Adrenal gland (tissue), 12 donors: ENCODE data around the gene NANP. TPM values are rescaled to one million over a fixed set of nuclear protein-coding genes. Genes with fewer than 3 reads are reported as not detected.
"Not testable (repeated sequence)": the region's sequence is repeated elsewhere in the genome, so short reads cannot be mapped to it uniquely, and the experiment has no call there.

ENCODE experiments used
- DNase-seq, 7 donors: peaks; one replicate each; pipeline ENCODE4 v3.0.0-alpha.2; 2019 to 2020
- H3K27ac ChIP-seq, 5 donors: fragments of 200-600 bp; sonication (generic) in 4 of 5; 1 replicate in 3 of 5; 2 replicates in 2 of 5; pipeline versions ENCODE4 v1.5.1 to v1.8.0; 2016 to 2020; ENCODE audit warnings: mild to moderate bottlenecking in 1 of 5
- H3K27me3 ChIP-seq: fragments of 200-600 bp; 2 replicates; pipeline ENCODE4 v1.8.0; 2021
- H3K36me3 ChIP-seq, 2 donors: fragments of 200-600 bp; replicated peaks in 1 of 2; 1 replicate in 1 of 2; 2 replicates in 1 of 2; pipeline versions ENCODE4 v1.5.1 to v1.8.0; 2018 to 2022
- H3K4me1 ChIP-seq, 2 donors: fragments of 200-600 bp; replicated peaks in 1 of 2; 1 replicate in 1 of 2; 2 replicates in 1 of 2; pipeline versions ENCODE4 v1.5.1 to v1.8.0; 2018 to 2021
- H3K4me3 ChIP-seq, 4 donors: fragments of 200-600 bp; sonication (generic) in 3 of 4; one replicate each; pipeline ENCODE4 v1.5.1; 2016 to 2018
- H3K9me3 ChIP-seq, 3 donors: fragments of 200-600 bp; sonication (generic) in 1 of 3; replicated peaks in 1 of 3; 1 replicate in 2 of 3; 2 replicates in 1 of 3; pipeline versions ENCODE4 v1.5.1 to v1.8.0; 2016 to 2021
- CTCF ChIP-seq, 6 experiments: fragments of 450-650 bp in 4 of 6; fragments of 200-600 bp in 2 of 6; sonication (generic) in 1 of 6; IDR thresholded peaks; 1 replicate in 5 of 6; 2 replicates in 1 of 6; pipeline versions ENCODE4 v1.5.1 to v1.8.0; 2016 to 2021; ENCODE audit warnings: antibody characterized with exemption in 6 of 6, mild to moderate bottlenecking in 2 of 6, moderate library complexity in 1 of 6
- POLR2A ChIP-seq, 2 donors: fragments of 450-650 bp; IDR thresholded peaks; one replicate each; pipeline ENCODE4 v1.6.1; 2017; ENCODE audit warnings: antibody characterized with exemption in 2 of 2, mild to moderate bottlenecking in 2 of 2, moderate library complexity in 1 of 2
- WGBS, 4 donors: extraction: QIAGEN DNeasy Blood & Tissue Kit in 2 of 4; methylation state at CpG; one replicate each; pipeline versions ENCODE4 v1.1.5 to v1.1.7; 2013 to 2017; 5-methylcytosine and 5-hydroxymethylcytosine counted together
- intact Hi-C, 2 donors: fragments of 100-400 bp; cut with DNase I; formaldehyde crosslinking; loops; one replicate each; pipeline versions ENCODE4 v1.14.1 to v1.15.0; 2022 to 2023
- polyA plus RNA-seq, 3 donors: library from polyadenylated mRNA; stranded (reverse); fragments of 200-250 nt in 2 of 3; fragments of 350-450 nt in 1 of 3; fragmentation: Illumina TruSeq in 1 of 3; extraction: RNeasy Lipid Tissue Mini Kit (QIAGEN cat#74804) in 1 of 3; gene quantifications; one replicate each; pipeline ENCODE4 v1.2.3, GENCODE V29; 2013 to 2014
- total RNA-seq, 9 donors: library from RNA; depleted of rRNA in 4 of 9; stranded (reverse); fragments of >200 nt in 4 of 9; fragments of 120-200 nt in 1 of 9; fragmentation: NEBNext Ultra II Directional in 1 of 9; extraction: Animal tissue kit (Norgen Biotek cat#: 25700) in 1 of 9; gene quantifications; one replicate each; pipeline versions ENCODE4 v1.1.0 to v1.2.4, GENCODE V29; 2013 to 2023
- donor health status: healthy with polysubstance abuse.
- donor health status: Bipolar disorder and iron deficiency.
- donor health status: DM: yes; HTN: yes; CAD: no.
- donor health status: DM: no; HTN: no; CAD: no.
- donor health status: DM: no; HTN: no; CAD: no.
- donor health status: DM: yes; HTN: yes; CAD: no.

NANP gene
- total and polyA plus RNA-seq, 12 donors: 1.8 to 13.6 (median 7.6) TPM

- no peak for TF ChIP-seq POLR2A (IDR thresholded peaks at IDR 0.05)
- TF ChIP-seq CTCF (IDR thresholded peaks at IDR 0.05): no peak
- H3K4me3 ChIP-seq: no peak overlapping the region
Measured at GRCh38 chr20:25668446-25668845, 44.6 kb upstream of the NANP start.

GRCh38 chr20:25659999-25660398 lies 36.2 kb upstream of the NANP start:
- intact Hi-C loops: no loop called here

More at GRCh38 chr20:25668446-25668845, 44.6 kb upstream of the NANP start:
- H3K27ac ChIP-seq: no peak overlapping the region
- DNase-seq: peak in 5 of 7 donors; percentile 24 to 63 (median 28)
- no peaks in the 10 kb centered on the region for H3K4me1 ChIP-seq
- H3K36me3 ChIP-seq: peaks cover 0 to 8% of the 10 kb centered on the region in 2 donors
- intact Hi-C loops: no loop called here
- H3K27me3 ChIP-seq: no peaks in the 10 kb centered on the region
- no peaks in the 10 kb centered on the region for H3K9me3 ChIP-seq
- WGBS, 4 donors: 47 to 56% (median 53%) methylated on average over 4 of the region's 4 CpGs

GRCh38 chr20:25654487-25654886 lies 30.7 kb upstream of the NANP start:
- no peak for TF ChIP-seq CTCF (IDR thresholded peaks at IDR 0.05)
- TF ChIP-seq POLR2A (IDR thresholded peaks at IDR 0.05): no peak
- Histone ChIP-seq H3K4me3 (no peak overlapping the region), H3K9me3 (no peaks in the 10 kb centered on the region), H3K4me1 (no peaks in the 10 kb centered on the region), H3K36me3 (no peaks in the 10 kb centered on the region), H3K27me3 (no peaks in the 10 kb centered on the region), H3K27ac (no peak overlapping the region)
- intact Hi-C loops: no loop called here
- no peak for DNase-seq

More at GRCh38 chr20:25659999-25660398, 36.2 kb upstream of the NANP start:
- H3K4me1 ChIP-seq: no peaks in the 10 kb centered on the region
- TF ChIP-seq CTCF (IDR thresholded peaks at IDR 0.05): no peak
- TF ChIP-seq POLR2A (IDR thresholded peaks at IDR 0.05): no peak
- no peaks in the 10 kb centered on the region for H3K9me3 ChIP-seq
- H3K27me3 ChIP-seq: no peaks in the 10 kb centered on the region
- no peak overlapping the region for H3K4me3 ChIP-seq
- no peaks in the 10 kb centered on the region for H3K36me3 ChIP-seq
- no peak overlapping the region for H3K27ac ChIP-seq
- no peak for DNase-seq

GRCh38 chr20:25652866-25653265 lies 29.1 kb upstream of the NANP start:
- 90 to 100% (median 97%) methylated on average over 4 of the region's 4 CpGs for WGBS, 4 donors
- H3K4me1 ChIP-seq, DNase-seq, H3K27me3 ChIP-seq, H3K27ac ChIP-seq, H3K9me3 ChIP-seq, H3K36me3 ChIP-seq, intact Hi-C loops, H3K4me3 ChIP-seq: not testable (repeated sequence)

- WGBS, 4 donors: 80 to 98% (median 95%) methylated on average over 3 of the region's 3 CpGs
- no peak for DNase-seq
- Histone ChIP-seq H3K4me1 (no peaks in the 10 kb centered on the region), H3K27ac (no peak overlapping the region), H3K36me3 (no peaks in the 10 kb centered on the region), H3K27me3 (no peaks in the 10 kb centered on the region), H3K9me3 (peaks cover 0 to 3% (median 0%) of the 10 kb centered on the region in 3 donors), H3K4me3 (no peak overlapping the region)
- intact Hi-C loops: no loop called here
- TF ChIP-seq POLR2A (IDR thresholded peaks at IDR 0.05) (no peak), CTCF (IDR thresholded peaks at IDR 0.05) (no peak)
Measured at GRCh38 chr20:25644814-25645213, 21.0 kb upstream of the NANP start.
